Aorta (tissue), 5 donors: ENCODE results near the gene OLFM3. TPM values are rescaled to one million over a fixed set of nuclear protein-coding genes. Genes with fewer than 3 reads are reported as not detected.

ENCODE experiments used
- ATAC-seq: fragments of 200-7000 bp; cut with Tn5 transposase; one replicate; pipeline ENCODE4 v1.9.1; 2022; ENCODE audit warnings: moderate library complexity; ENCODE audit not compliant: low FRiP score
- DNase-seq, 2 donors: peaks; one replicate each; pipeline ENCODE4 v3.0.0-alpha.2; 2020
- H3K27ac ChIP-seq, 2 donors: one replicate each; pipeline ENCODE4 v1.5.1; 2013; ENCODE audit warnings: low read length in 2 of 2, mild to moderate bottlenecking in 2 of 2, moderate library complexity in 2 of 2, control low read depth in 1 of 2, inconsistent platforms in 1 of 2, low read depth in 1 of 2
- H3K27me3 ChIP-seq, 2 donors: one replicate each; pipeline ENCODE4 v1.6.1; 2013; ENCODE audit warnings: control low read depth in 1 of 2, low read length in 1 of 2, mild to moderate bottlenecking in 1 of 2, moderate library complexity in 1 of 2; ENCODE audit not compliant: insufficient read depth in 2 of 2, control insufficient read depth in 1 of 2
- H3K36me3 ChIP-seq, 2 donors: one replicate each; pipeline ENCODE4 v1.6.1; 2013; ENCODE audit warnings: control low read depth in 1 of 2, low read length in 1 of 2, mild to moderate bottlenecking in 1 of 2; ENCODE audit not compliant: insufficient read depth in 2 of 2, control insufficient read depth in 1 of 2
- H3K4me1 ChIP-seq, 2 donors: one replicate each; pipeline ENCODE4 v1.6.1; 2013; ENCODE audit warnings: low read length in 2 of 2, control low read depth in 1 of 2, mild to moderate bottlenecking in 1 of 2, moderate library complexity in 1 of 2; ENCODE audit not compliant: insufficient read depth in 2 of 2, control insufficient read depth in 1 of 2
- H3K4me3 ChIP-seq, 2 donors: one replicate each; pipeline ENCODE4 v1.5.1; 2013; ENCODE audit warnings: low read length in 2 of 2, control low read depth in 1 of 2, mild to moderate bottlenecking in 1 of 2
- H3K9me3 ChIP-seq: one replicate; pipeline ENCODE4 v1.6.1; 2013; ENCODE audit warnings: mild to moderate bottlenecking, low read length; ENCODE audit not compliant: control insufficient read depth
- whole genome bisulfite sequencing, 2 donors: extraction: QIAGEN DNeasy Blood & Tissue Kit; methylation state at CpG; one replicate each; pipeline ENCODE4 v1.1.7; 2013; 5-methylcytosine and 5-hydroxymethylcytosine counted together
- intact Hi-C, 2 donors: fragments of 100-400 bp; cut with DNase I; formaldehyde crosslinking; loops; one replicate each; pipeline versions ENCODE4 v1.14.2 to v1.15.0; 2022
- polyA plus RNA-seq, 2 donors: library from polyadenylated mRNA; stranded (reverse); fragments of 200-250 nt; gene quantifications; one replicate each; pipeline ENCODE4 v1.2.3, GENCODE V29; 2013
- total RNA-seq, 2 donors: library from RNA; stranded (reverse); fragmentation: NEBNext Ultra II Directional; extraction: Animal tissue kit (Norgen Biotek cat#: 25700); gene quantifications; one replicate each; pipeline ENCODE4 v1.2.1, GENCODE V29; 2021
- donor health status: healthy with polysubstance abuse.
- donor health status: Bipolar disorder and iron deficiency.
- donor health status: DM: no; HTN: no; CAD: no.
- donor health status: DM: no; HTN: no; CAD: no.
- donor health status: DM: yes; HTN: yes; CAD: no.

Gene OLFM3
- total and polyA plus RNA-seq, 4 donors, result not detected

GRCh38 chr1:101820071-101820470 lies 176.7 kb downstream of the OLFM3 start:
- WGBS, 2 donors, result 47 to 49% methylated on average over 1 of the region's 1 CpG
- Histone ChIP-seq H3K36me3 (no peaks in the 10 kb centered on the region), H3K4me3 (no peak overlapping the region), H3K27me3 (no peaks in the 10 kb centered on the region), H3K9me3 (no peaks in the 10 kb centered on the region), H3K4me1 (no peaks in the 10 kb centered on the region), H3K27ac (no peak overlapping the region)
- intact Hi-C loops, result no loop called here
- ATAC-seq (no peak), DNase-seq (no peak)

- Histone ChIP-seq H3K4me1 (no peaks in the 10 kb centered on the region), H3K27ac (no peak overlapping the region), H3K4me3 (no peak overlapping the region), H3K9me3 (no peaks in the 10 kb centered on the region), H3K27me3 (no peaks in the 10 kb centered on the region), H3K36me3 (no peaks in the 10 kb centered on the region)
- intact Hi-C loops, result no loop called here
- 65 to 74% methylated on average over 1 of the region's 1 CpG for WGBS, 2 donors
- no peak for DNase-seq
- no peak for ATAC-seq
Measured at GRCh38 chr1:101816262-101816661, 180.5 kb downstream of the OLFM3 start.

DNA sequence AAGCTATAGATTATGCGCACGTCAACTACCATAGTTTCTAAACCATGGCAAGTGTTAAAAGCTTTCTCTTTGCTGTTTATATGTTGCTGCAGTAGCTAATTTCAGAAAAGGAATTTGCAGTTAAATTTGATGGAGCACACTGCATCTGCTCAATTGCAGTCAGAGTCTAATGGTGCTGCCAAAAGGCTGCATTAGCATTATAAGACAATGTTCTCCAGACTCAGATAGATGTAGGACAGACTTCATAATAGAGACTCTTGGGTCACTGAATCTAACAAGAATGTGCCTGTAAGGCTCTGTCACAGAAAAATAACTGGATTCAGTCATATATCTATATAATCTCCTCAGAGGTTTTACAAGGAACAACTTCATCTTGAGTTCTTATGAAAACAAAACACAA lies 198.3 kb downstream of the OLFM3 start:
- Histone ChIP-seq H3K27me3 (no peaks in the 10 kb centered on the region), H3K27ac (no peak overlapping the region), H3K4me3 (no peak overlapping the region), H3K36me3 (no peaks in the 10 kb centered on the region), H3K4me1 (no peaks in the 10 kb centered on the region), H3K9me3 (no peaks in the 10 kb centered on the region)
- no peak for ATAC-seq
- 61 to 75% methylated on average over 2 of the region's 2 CpGs for WGBS, 2 donors
- intact Hi-C loops, result no loop called here
- no peak for DNase-seq

DNA sequence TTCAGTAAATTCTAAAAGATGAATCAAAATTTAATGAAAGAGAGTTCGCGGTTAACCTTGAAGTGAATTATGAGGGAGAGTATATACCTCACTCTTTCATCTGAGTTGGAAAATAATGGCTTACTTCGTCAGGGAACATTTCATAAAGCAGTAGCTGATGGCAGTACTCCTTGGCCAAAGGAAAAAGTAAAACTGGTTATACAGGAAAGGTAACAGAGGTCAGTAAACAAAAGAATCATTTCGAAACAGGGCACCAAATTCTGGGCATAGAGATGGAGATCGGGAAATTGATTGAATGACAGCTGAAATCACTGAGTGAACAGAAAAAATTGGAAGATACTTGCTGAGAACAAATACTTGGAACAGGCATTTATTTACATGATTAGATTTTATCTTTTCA lies 199.0 kb downstream of the OLFM3 start:
- intact Hi-C loops, result no loop called here
- Histone ChIP-seq H3K4me1 (no peaks in the 10 kb centered on the region), H3K4me3 (no peak overlapping the region), H3K27ac (no peak overlapping the region), H3K9me3 (no peaks in the 10 kb centered on the region), H3K36me3 (no peaks in the 10 kb centered on the region), H3K27me3 (no peaks in the 10 kb centered on the region)
- 79 to 83% methylated on average over 5 of the region's 5 CpGs for WGBS, 2 donors
- no peak for ATAC-seq
- DNase-seq, result no peak

DNA sequence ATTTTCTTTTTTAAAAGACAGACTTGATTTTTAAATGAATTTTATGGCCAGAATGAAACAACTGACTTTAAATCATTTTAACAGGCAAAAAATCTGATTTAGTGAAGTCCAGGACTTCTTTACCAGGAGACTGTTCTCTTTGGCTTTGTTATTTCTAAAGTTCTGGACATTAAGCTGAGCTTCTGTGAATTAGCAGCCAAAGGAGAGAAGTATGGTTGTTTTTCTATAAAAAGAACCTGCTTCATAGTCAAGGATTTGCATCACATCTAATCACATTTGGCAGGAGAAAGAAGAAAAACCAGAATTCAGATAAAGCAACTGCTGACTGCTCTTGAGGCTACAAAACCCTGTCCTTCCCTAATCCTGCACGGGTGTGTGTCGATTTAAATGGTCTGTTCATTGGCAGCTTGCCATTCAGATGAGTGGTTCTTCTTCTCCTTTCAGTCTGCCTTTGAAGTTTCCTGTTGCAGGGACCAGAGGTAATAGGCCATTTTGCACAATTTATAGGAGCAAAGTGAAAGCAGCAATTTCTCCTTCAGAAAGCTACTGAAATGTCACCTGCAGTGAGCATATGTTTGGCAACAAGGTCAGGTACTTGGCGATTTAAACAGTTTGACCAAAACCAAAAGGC lies 215.4 kb downstream of the OLFM3 start:
- Histone ChIP-seq H3K27me3 (peaks cover 0 to 2% of the 10 kb centered on the region in 2 donors), H3K27ac (no peak overlapping the region), H3K4me3 (no peak overlapping the region), H3K4me1 (no peaks in the 10 kb centered on the region), H3K9me3 (no peaks in the 10 kb centered on the region), H3K36me3 (no peaks in the 10 kb centered on the region)
- intact Hi-C loops, result no loop called here
- WGBS, 2 donors, result 40 to 48% methylated on average over 3 of the region's 3 CpGs
- no peak for ATAC-seq
- no peak for DNase-seq

DNA sequence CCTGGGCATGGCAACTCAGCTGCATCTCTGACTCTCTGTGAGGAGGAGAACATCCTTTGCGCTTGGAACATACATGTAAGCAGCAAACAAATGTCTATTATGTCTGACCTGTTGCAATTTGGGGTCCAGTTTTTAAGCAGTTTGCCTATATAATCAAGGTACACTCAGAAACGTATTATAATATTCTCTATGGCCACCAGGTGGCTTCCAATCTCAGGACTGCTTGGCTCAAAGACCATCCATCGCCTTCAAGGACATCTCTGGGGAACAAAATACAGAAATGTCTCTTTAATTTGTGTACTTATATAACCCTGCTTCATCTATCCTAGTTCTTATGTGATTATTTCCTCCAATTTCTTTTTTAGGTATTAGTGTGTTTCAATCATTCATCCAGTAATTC lies 227.2 kb downstream of the OLFM3 start:
- DNase-seq (no peak), ATAC-seq (no peak)
- no peak overlapping the region for H3K4me3 ChIP-seq
- no peaks in the 10 kb centered on the region for H3K27me3 ChIP-seq
- no peaks in the 10 kb centered on the region for H3K9me3 ChIP-seq
- 52 to 53% methylated on average over 3 of the region's 3 CpGs for WGBS, 2 donors
- H3K4me1 ChIP-seq, result no peaks in the 10 kb centered on the region
- no peak overlapping the region for H3K27ac ChIP-seq
- intact Hi-C loops, result no loop called here
- H3K36me3 ChIP-seq, result no peaks in the 10 kb centered on the region

- no peaks in the 10 kb centered on the region for H3K27me3 ChIP-seq
- WGBS, 2 donors, result 78 to 84% methylated on average over 5 of the region's 5 CpGs
- no peaks in the 10 kb centered on the region for H3K4me1 ChIP-seq
- no peak overlapping the region for H3K27ac ChIP-seq
- H3K36me3 ChIP-seq, result no peaks in the 10 kb centered on the region
- H3K9me3 ChIP-seq, result no peaks in the 10 kb centered on the region
- ATAC-seq, result no peak
- DNase-seq, result no peak
- intact Hi-C loops, result no loop called here
- no peak overlapping the region for H3K4me3 ChIP-seq
Measured at GRCh38 chr1:101757985-101758384, 238.7 kb downstream of the OLFM3 start.

DNA sequence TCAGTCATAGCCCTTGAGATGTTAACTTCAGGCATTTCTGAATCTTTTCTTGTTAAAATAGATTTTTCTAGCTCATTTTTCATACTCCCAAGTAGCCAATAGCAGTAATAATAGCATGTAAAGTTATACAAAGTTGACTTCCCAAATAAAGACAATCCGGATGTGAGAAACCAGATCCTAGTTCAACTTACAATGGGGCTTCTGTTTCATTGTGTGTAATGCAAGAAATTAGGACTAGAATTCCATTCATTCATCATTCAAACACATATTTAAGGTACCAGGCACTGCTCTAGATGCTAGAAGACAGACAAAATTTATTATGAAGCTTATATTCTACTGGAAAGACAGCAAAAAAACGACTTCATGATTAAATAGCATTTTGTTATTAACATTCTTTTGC lies 240.3 kb downstream of the OLFM3 start:
- DNase-seq, result no peak
- no peaks in the 10 kb centered on the region for H3K4me1 ChIP-seq
- ATAC-seq, result no peak
- no peaks in the 10 kb centered on the region for H3K27me3 ChIP-seq
- no peaks in the 10 kb centered on the region for H3K9me3 ChIP-seq
- no peak overlapping the region for H3K4me3 ChIP-seq
- intact Hi-C loops, result no loop called here
- WGBS, 2 donors, result 58 to 59% methylated on average over 2 of the region's 2 CpGs
- H3K36me3 ChIP-seq, result no peaks in the 10 kb centered on the region
- H3K27ac ChIP-seq, result no peak overlapping the region
